Neural progenitor cell (in vitro differentiated cells): ENCODE results near the gene RREB1. TPM values are rescaled to one million over a fixed set of nuclear protein-coding genes. Genes with fewer than 3 reads are reported as not detected.
"Not testable (repeated sequence)": the region's sequence is repeated elsewhere in the genome, so short reads cannot be mapped to it uniquely, and the experiment has no call there.

Experiments used
- DNase-seq: peaks from one replicate; pipeline ENCODE4 v3.0.0-alpha.2; 2016; ENCODE audit warnings: low spot score
- H2AFZ ChIP-seq: fragments of 200-600 bp; sonication (generic); replicated peaks from 2 replicates; pipeline ENCODE4 v1.6.1; 2016; ENCODE audit warnings: antibody characterized with exemption
- H3F3A ChIP-seq: fragments of 200-600 bp; sonication (generic); 2 replicates; pipeline ENCODE4 v1.6.1; 2016; ENCODE audit warnings: antibody characterized with exemption, low read depth
- H3K27ac ChIP-seq: fragments of 200-600 bp; sonication (generic); 2 replicates; pipeline ENCODE4 v1.5.1; 2016; ENCODE audit warnings: mild to moderate bottlenecking
- H3K27me3 ChIP-seq: fragments of 200-600 bp; sonication (generic); 2 replicates; pipeline ENCODE4 v1.6.1; 2016; ENCODE audit warnings: mild to moderate bottlenecking, moderate library complexity
- H3K36me3 ChIP-seq: fragments of 200-600 bp; sonication (generic); 2 replicates; pipeline ENCODE4 v1.5.1; 2016
- H3K4me1 ChIP-seq: fragments of 200-600 bp; sonication (generic); 2 replicates; pipeline ENCODE4 v1.6.1; 2016; ENCODE audit warnings: mixed run types
- H3K4me2 ChIP-seq: fragments of 200-600 bp; sonication (generic); 2 replicates; pipeline ENCODE4 v1.6.1; 2016
- H3K4me3 ChIP-seq: fragments of 200-600 bp; sonication (generic); 2 replicates; pipeline ENCODE4 v1.5.1; 2016
- H3K79me2 ChIP-seq: fragments of 200-600 bp; sonication (generic); 2 replicates; pipeline ENCODE4 v1.6.1; 2016; ENCODE audit warnings: low read depth
- H3K9ac ChIP-seq: fragments of 200-600 bp; sonication (generic); 2 replicates; pipeline ENCODE4 v1.6.1; 2016
- H3K9me3 ChIP-seq: fragments of 200-600 bp; sonication (generic); 2 replicates; pipeline ENCODE4 v1.5.1; 2016; ENCODE audit warnings: low read depth
- H4K20me1 ChIP-seq: fragments of 200-600 bp; sonication (generic); 2 replicates; pipeline ENCODE4 v1.6.1; 2016; ENCODE audit warnings: low read depth
- H3K27ac Mint-ChIP-seq: 3 replicates; pipeline ENCODE4 v1.8.0; 2021; ENCODE audit warnings: mixed read lengths
- H3K27me3 Mint-ChIP-seq: 2 replicates; pipeline ENCODE4 v1.8.0; 2022; ENCODE audit warnings: low read depth, mild to moderate bottlenecking, inconsistent platforms, moderate library complexity, mixed read lengths; ENCODE audit not compliant: insufficient read depth
- H3K36me3 Mint-ChIP-seq: 3 replicates; pipeline ENCODE4 v1.8.0; 2021; ENCODE audit warnings: mixed read lengths
- H3K4me1 Mint-ChIP-seq: 3 replicates; pipeline ENCODE4 v1.8.0; 2021; ENCODE audit warnings: mixed read lengths
- H3K4me3 Mint-ChIP-seq: 3 replicates; pipeline ENCODE4 v1.8.0; 2021; ENCODE audit warnings: mild to moderate bottlenecking, moderate library complexity, mixed read lengths
- H3K9me3 Mint-ChIP-seq: 3 replicates; pipeline ENCODE4 v1.8.0; 2020; ENCODE audit warnings: mixed read lengths
- CTCF ChIP-seq: fragments of 200-600 bp; sonication (generic); IDR thresholded peaks from 2 replicates; pipeline ENCODE4 v1.5.1; 2017; ENCODE audit warnings: antibody characterized with exemption, mild to moderate bottlenecking
- EZH2 ChIP-seq: fragments of 200-600 bp; sonication (generic); IDR thresholded peaks from 2 replicates; pipeline ENCODE4 v1.6.1; 2017; ENCODE audit warnings: antibody characterized with exemption, mild to moderate bottlenecking, moderate library complexity
- EZH2phosphoT487 ChIP-seq: fragments of 200-600 bp; sonication (generic); IDR thresholded peaks from 2 replicates; pipeline ENCODE4 v1.6.1; 2017; ENCODE audit warnings: antibody characterized with exemption
- total RNA-seq: library from RNA; depleted of rRNA; stranded (reverse); fragments of >200 nt; gene quantifications from 2 replicates; pipeline ENCODE4 v1.2.3, GENCODE V29; 2015; ENCODE audit warnings: low replicate concordance

RREB1 gene
- total RNA-seq, 1 donor from 2014 or later = 12.1 TPM

- Mint-ChIP-seq H3K36me3 (peaks cover 3% of the 10 kb centered on the region), H3K4me1 (peaks cover 74% of the 10 kb centered on the region), H3K4me3 (no peak overlapping the region), H3K9me3 (no peaks in the 10 kb centered on the region), H3K27me3 (no peaks in the 10 kb centered on the region), H3K27ac (no peak overlapping the region)
- no peak for TF ChIP-seq EZH2phosphoT487
- no peak for TF ChIP-seq CTCF
- no peak for TF ChIP-seq EZH2
- H3K9me3 ChIP-seq = no peaks in the 10 kb centered on the region
- H4K20me1 ChIP-seq = peaks cover 77% of the 10 kb centered on the region
- H2AFZ ChIP-seq = no peak overlapping the region
- peaks cover 23% of the 10 kb centered on the region for H3K79me2 ChIP-seq
- H3K4me3 ChIP-seq = no peak overlapping the region
- H3K27me3 ChIP-seq = peaks cover 44% of the 10 kb centered on the region
- no peak for DNase-seq
- H3K4me1 ChIP-seq = peaks cover 43% of the 10 kb centered on the region
- H3K36me3 ChIP-seq = no peaks in the 10 kb centered on the region
- H3K9ac ChIP-seq = no peak overlapping the region
- no peak overlapping the region for H3K4me2 ChIP-seq
- H3F3A ChIP-seq = peaks cover 11% of the 10 kb centered on the region
- no peak overlapping the region for H3K27ac ChIP-seq
These were observed 46.8 kb downstream of the RREB1 start for GRCh38 chr6:7154341-7155139.

DNA sequence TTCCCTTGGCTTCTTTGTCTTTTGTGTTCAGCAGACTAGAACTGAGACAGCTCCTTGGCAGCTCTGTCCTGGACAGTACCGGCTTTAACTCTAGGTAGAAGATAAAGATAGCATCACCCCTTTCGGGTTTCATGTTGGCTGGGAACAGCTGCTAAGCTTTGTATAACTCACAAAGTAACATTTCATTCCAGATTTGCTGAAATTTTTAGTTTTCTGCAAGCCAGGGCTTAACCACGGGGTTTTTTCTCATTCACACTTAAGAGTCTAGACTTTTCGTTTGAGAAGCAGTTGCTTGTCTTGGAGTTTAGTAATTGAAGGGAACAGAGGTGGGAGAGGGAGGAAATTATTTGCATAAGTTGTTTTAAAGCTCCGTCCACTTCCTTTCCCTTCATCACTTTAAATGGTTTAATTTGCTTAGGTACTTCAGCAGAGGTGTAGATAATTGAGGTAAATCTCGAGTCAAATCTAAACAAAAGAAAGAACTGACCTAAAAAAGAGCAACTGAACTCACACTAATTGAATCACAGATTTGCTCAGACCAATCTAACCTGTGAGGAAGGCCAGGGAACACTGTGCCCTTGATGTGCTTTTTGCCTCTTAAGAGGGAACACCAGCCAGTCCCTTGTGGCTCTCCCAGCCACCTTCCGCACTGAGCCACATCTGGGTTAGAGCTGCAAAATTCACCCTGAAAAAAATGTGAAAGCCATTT is 48.3 kb downstream of the RREB1 start:
- Mint-ChIP-seq H3K27ac (no peak overlapping the region), H3K4me1 (peaks cover 63% of the 10 kb centered on the region), H3K27me3 (no peaks in the 10 kb centered on the region), H3K9me3 (no peaks in the 10 kb centered on the region), H3K4me3 (no peak overlapping the region), H3K36me3 (peaks cover 3% of the 10 kb centered on the region)
- no peaks in the 10 kb centered on the region for H3K9me3 ChIP-seq
- no peak overlapping the region for H2AFZ ChIP-seq
- H4K20me1 ChIP-seq = peaks cover 80% of the 10 kb centered on the region
- H3K4me1 ChIP-seq = peaks cover 35% of the 10 kb centered on the region
- TF ChIP-seq EZH2phosphoT487 (peak; percentile 93), CTCF (no peak), EZH2 (no peak)
- peaks cover 11% of the 10 kb centered on the region for H3F3A ChIP-seq
- no peak for DNase-seq
- H3K4me3 ChIP-seq = no peak overlapping the region
- no peaks in the 10 kb centered on the region for H3K36me3 ChIP-seq
- H3K27me3 ChIP-seq = peaks cover 46% of the 10 kb centered on the region
- H3K27ac ChIP-seq = no peak overlapping the region
- H3K4me2 ChIP-seq = no peak overlapping the region
- H3K79me2 ChIP-seq = peaks cover 13% of the 10 kb centered on the region
- H3K9ac ChIP-seq = no peak overlapping the region

DNA sequence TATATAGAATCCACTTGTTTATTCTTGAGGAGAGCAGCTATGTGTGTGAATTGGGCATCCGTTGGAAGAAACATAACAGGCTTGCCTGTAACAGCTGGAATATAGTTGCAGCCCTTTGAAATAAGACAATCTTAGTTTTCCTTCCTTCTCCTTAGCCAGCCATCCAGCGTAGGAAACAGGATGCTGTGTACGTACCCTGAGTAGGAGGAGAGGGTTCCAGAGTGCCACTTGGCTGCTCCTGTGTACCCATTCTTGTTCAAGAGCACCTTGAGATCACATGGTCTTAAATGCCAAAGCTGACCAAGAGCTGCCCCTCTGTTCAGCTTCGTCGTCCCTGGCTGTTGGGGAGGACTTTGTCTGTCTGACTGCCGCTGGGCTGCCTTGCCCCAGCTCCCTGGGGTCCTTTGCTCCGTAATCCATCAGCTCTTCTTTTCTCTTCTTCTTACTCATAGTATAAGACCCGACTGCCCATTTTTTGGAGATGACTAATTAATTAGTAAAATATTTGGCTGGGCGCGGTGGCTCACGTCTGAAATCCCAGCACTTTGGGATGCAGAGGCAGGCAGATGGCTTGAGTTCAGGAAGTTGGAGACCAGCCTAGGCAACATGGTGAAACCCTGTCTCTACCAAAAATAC is 49.0 kb downstream of the RREB1 start:
- H3K9me3 Mint-ChIP-seq = no peaks in the 10 kb centered on the region
- Histone ChIP-seq H4K20me1 (peaks cover 81% of the 10 kb centered on the region), H3F3A (peaks cover 11% of the 10 kb centered on the region), H3K27me3 (peaks cover 46% of the 10 kb centered on the region), H3K79me2 (peaks cover 7% of the 10 kb centered on the region), H2AFZ (no peak overlapping the region), H3K36me3 (no peaks in the 10 kb centered on the region), H3K27ac (no peak overlapping the region), H3K9me3 (no peaks in the 10 kb centered on the region), H3K4me2 (no peak overlapping the region), H3K9ac (no peak overlapping the region), H3K4me3 (no peak overlapping the region), H3K4me1 (peaks cover 28% of the 10 kb centered on the region)
- no peak overlapping the region for H3K4me3 Mint-ChIP-seq
- no peak for DNase-seq
- no peak overlapping the region for H3K27ac Mint-ChIP-seq
- no peaks in the 10 kb centered on the region for H3K27me3 Mint-ChIP-seq
- TF ChIP-seq EZH2phosphoT487 (no peak), EZH2 (no peak), CTCF (no peak)
- H3K4me1 Mint-ChIP-seq = peaks cover 60% of the 10 kb centered on the region
- H3K36me3 Mint-ChIP-seq = peaks cover 3% of the 10 kb centered on the region

DNA sequence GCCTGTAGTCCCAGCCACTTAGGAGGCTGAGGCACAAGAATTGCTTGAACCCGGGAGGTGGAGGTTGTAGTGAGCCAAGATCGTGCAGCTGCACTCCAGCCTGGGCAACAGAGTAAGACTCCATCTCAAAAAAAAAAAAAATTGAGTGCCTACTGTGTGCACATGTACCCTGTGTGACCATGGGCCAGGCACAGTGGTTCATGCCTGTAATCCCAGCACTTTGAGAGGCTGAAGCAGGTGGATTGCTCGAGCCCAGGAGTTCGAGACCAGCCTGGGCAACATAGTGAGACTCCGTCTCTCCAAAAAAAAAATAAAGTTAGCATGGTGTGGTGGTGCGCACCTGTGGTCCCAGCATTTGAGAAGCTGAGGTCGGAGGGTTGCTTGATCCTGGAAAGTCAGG is 49.5 kb downstream of the RREB1 start:
- H3K4me3 ChIP-seq, H3K9ac ChIP-seq, H3K27me3 Mint-ChIP-seq, H3K27ac Mint-ChIP-seq, H3K9me3 Mint-ChIP-seq, H3K9me3 ChIP-seq, H3K27ac ChIP-seq, H3K36me3 Mint-ChIP-seq, H3K79me2 ChIP-seq, H3K4me3 Mint-ChIP-seq, H3K4me2 ChIP-seq, H3K36me3 ChIP-seq, DNase-seq, H2AFZ ChIP-seq: not testable (repeated sequence)
- peaks cover 57% of the 10 kb centered on the region for H3K4me1 Mint-ChIP-seq
- H3K4me1 ChIP-seq = peaks cover 28% of the 10 kb centered on the region
- H4K20me1 ChIP-seq = peaks cover 86% of the 10 kb centered on the region
- H3K27me3 ChIP-seq = peaks cover 46% of the 10 kb centered on the region
- H3F3A ChIP-seq = peaks cover 11% of the 10 kb centered on the region
